ENCODE measurements around the gene NAA20. TPM values are rescaled to one million over a fixed set of nuclear protein-coding genes. Genes with fewer than 3 reads are reported as not detected.

The NAA20 gene, protein sequence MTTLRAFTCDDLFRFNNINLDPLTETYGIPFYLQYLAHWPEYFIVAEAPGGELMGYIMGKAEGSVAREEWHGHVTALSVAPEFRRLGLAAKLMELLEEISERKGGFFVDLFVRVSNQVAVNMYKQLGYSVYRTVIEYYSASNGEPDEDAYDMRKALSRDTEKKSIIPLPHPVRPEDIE
- 30.3 and 43.2 TPM in 2 replicates for total RNA-seq

GRCh38 chr20:20017001-20017843 lies at the start of gene NAA20:
Gene NAA20, plus strand, starts transcription at chr20:20017362. Its CDS starts 35 bp downstream, at chr20:20017397.

GRCh38 chr20:20052074-20052970 lies 35.2 kb downstream of the NAA20 start, which contains the start of the genes CFAP61 and CRNKL1:
Gene CFAP61, plus strand, starts transcription at chr20:20052532. Its CDS starts 4,122 bp downstream, at chr20:20056654.
Gene CRNKL1, minus strand, starts transcription at chr20:20052466. Its CDS starts 124 bp downstream, at chr20:20052342.

Other genes with a start within 250 kb of the NAA20 start
- 12.8 and 13.8 TPM in 2 replicates for gene CRNKL1, start 35.1 kb downstream of the NAA20 start, total RNA-seq
- not detected in 2 replicates for gene CFAP61, start 35.2 kb downstream of the NAA20 start, total RNA-seq

Data from pericardium fibroblast (primary cell).